Smooth muscle cell (in vitro differentiated cells): ENCODE measurements around the gene PRR30. TPM values are rescaled to one million over a fixed set of nuclear protein-coding genes. Genes with fewer than 3 reads are reported as not detected.
"Not testable (repeated sequence)": the region's sequence is repeated elsewhere in the genome, so short reads cannot be mapped to it uniquely, and the experiment has no call there.

Experiments used
- DNase-seq: peaks from one replicate; lab custom pipeline; 2025; ENCODE audit not compliant: unreplicated experiment; lab: John Stamatoyannopoulos, UW
- H2AFZ ChIP-seq: fragments of 200-600 bp; sonication (generic); 2 replicates; pipeline ENCODE4 v1.6.0; 2016; ENCODE audit warnings: antibody characterized with exemption, low read depth, mild to moderate bottlenecking
- H3F3A ChIP-seq: fragments of 200-600 bp; sonication (generic); 2 replicates; pipeline ENCODE4 v1.6.0; 2017; ENCODE audit warnings: antibody characterized with exemption, low read depth
- H3K27ac ChIP-seq: fragments of 200-600 bp; sonication (generic); 2 replicates; pipeline ENCODE4 v1.5.1; 2016; ENCODE audit warnings: low read depth, mild to moderate bottlenecking
- H3K27me3 ChIP-seq: fragments of 200-600 bp; sonication (generic); 2 replicates; pipeline ENCODE4 v1.6.1; 2016; ENCODE audit warnings: low read depth, mild to moderate bottlenecking
- H3K36me3 ChIP-seq: fragments of 200-600 bp; sonication (generic); 2 replicates; pipeline ENCODE4 v1.5.1; 2016; ENCODE audit warnings: low read depth
- H3K4me1 ChIP-seq: fragments of 200-600 bp; sonication (generic); 2 replicates; pipeline ENCODE4 v1.5.1; 2016; ENCODE audit warnings: low read depth
- H3K4me2 ChIP-seq: fragments of 200-600 bp; sonication (generic); 2 replicates; pipeline ENCODE4 v1.6.0; 2016; ENCODE audit warnings: mild to moderate bottlenecking
- H3K4me3 ChIP-seq: fragments of 200-600 bp; sonication (generic); 2 replicates; pipeline ENCODE4 v1.5.1; 2016; ENCODE audit warnings: mild to moderate bottlenecking
- H3K79me2 ChIP-seq: fragments of 200-600 bp; sonication (generic); 2 replicates; pipeline ENCODE4 v1.6.0; 2016; ENCODE audit warnings: low read depth, mild to moderate bottlenecking
- H3K9ac ChIP-seq: fragments of 200-600 bp; sonication (generic); 2 replicates; pipeline ENCODE4 v1.6.0; 2016; ENCODE audit warnings: low read depth
- H3K9me3 ChIP-seq: fragments of 200-600 bp; sonication (generic); replicated peaks from 2 replicates; pipeline ENCODE4 v1.5.1; 2016; ENCODE audit warnings: low read depth
- H4K20me1 ChIP-seq: fragments of 200-600 bp; sonication (generic); 2 replicates; pipeline ENCODE4 v1.6.0; 2016; ENCODE audit warnings: low read depth
- CTCF ChIP-seq: fragments of 200-600 bp; sonication (generic); IDR thresholded peaks from 2 replicates; pipeline ENCODE4 v1.5.1; 2017; ENCODE audit warnings: borderline replicate concordance, mild to moderate bottlenecking, antibody characterized with exemption; ENCODE audit not compliant: insufficient read depth, poor library complexity, severe bottlenecking
- WGBS: methylation state at CpG from one replicate; pipeline ENCODE4 v1.1.7; 2016; ENCODE audit warnings: low lambda C conversion rate; 5-methylcytosine and 5-hydroxymethylcytosine counted together
- polyA plus RNA-seq: library from polyadenylated mRNA; unstranded; fragments of >200 nt; fragmentation: Nextera tagmentation; extraction: Ambion mirVana; gene quantifications from 2 replicates; pipeline ENCODE4 v1.2.1, GENCODE V29; 2016
- total RNA-seq: library from RNA; depleted of rRNA; stranded (reverse); fragments of >200 nt; gene quantifications from 2 replicates; pipeline ENCODE4 v1.2.3, GENCODE V29; 2014

PRR30 gene
- total and polyA plus RNA-seq, 2 experiments from 2014 or later, result not detected

GRCh38 chr2:27118525-27119329 is 20.5 kb downstream of the PRR30 start, which contains the start of gene CGREF1:
TSS of gene CGREF1 (minus strand) at chr2:27119128. CDS start at chr2:27104366, 14,762 bp downstream.
- Histone ChIP-seq H2AFZ (no peak within 1 kb of the TSS), H3K36me3 (no peaks in the 10 kb centered on the region), H3K4me3 (peak within 1 kb of the TSS; percentile 42), H3K9ac (no peak within 1 kb of the TSS), H3K79me2 (no peaks in the 10 kb centered on the region), H3K27ac (no peak within 1 kb of the TSS), H3K9me3 (no peaks in the 10 kb centered on the region), H3K27me3 (peaks cover 71% of the 10 kb centered on the region), H3K4me1 (peaks cover 5% of the 10 kb centered on the region), H3F3A (no peaks in the 10 kb centered on the region), H4K20me1 (no peaks in the 10 kb centered on the region), H3K4me2 (peak within 1 kb of the TSS; percentile 85)
- DNase-seq, result no peak
- no peak for TF ChIP-seq CTCF
- 12% methylated on average over 70 of the region's 84 CpGs for WGBS

DNA sequence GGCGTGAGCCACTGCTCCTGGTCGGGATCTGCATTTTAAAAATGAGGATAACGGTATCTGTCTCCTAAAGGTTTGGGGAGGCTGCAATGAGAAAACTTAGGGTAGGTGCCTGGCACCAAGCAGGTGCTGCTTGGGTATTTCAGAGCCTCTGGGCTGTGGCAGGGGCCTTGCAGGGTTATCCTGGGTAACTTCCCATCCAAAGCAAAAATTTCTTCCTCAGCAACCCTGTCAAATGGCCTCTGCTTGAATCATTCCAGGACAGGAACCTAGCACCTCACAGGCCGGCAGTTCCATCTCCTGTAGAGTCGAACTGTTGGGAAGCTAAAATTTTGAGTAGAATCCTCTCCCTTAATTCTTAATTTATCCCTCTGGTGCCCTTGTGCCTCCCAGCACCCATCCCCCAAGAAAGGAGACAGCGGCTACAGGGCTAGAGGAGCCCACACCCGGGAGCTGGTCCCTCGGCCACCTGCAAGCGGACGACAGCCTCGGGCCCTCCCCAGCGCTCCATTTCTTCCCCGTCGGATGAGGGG is 21.1 kb downstream of the PRR30 start:
- H3K36me3 ChIP-seq, result no peaks in the 10 kb centered on the region
- H3K4me1 ChIP-seq, result peaks cover 5% of the 10 kb centered on the region
- H3K4me2 ChIP-seq, result peak overlapping the region; percentile 85
- H2AFZ ChIP-seq, result no peak overlapping the region
- DNase-seq, result no peak
- H3F3A ChIP-seq, result no peaks in the 10 kb centered on the region
- H3K4me3 ChIP-seq, result peak overlapping the region; percentile 42
- WGBS, result 32% methylated on average over 13 of the region's 14 CpGs
- H3K79me2 ChIP-seq, result no peaks in the 10 kb centered on the region
- H3K9me3 ChIP-seq, result no peaks in the 10 kb centered on the region
- no peaks in the 10 kb centered on the region for H4K20me1 ChIP-seq
- TF ChIP-seq CTCF, result no peak
- H3K27ac ChIP-seq, result no peak overlapping the region
- H3K27me3 ChIP-seq, result peaks cover 68% of the 10 kb centered on the region
- no peak overlapping the region for H3K9ac ChIP-seq

GRCh38 chr2:27115519-27115918 is 23.7 kb downstream of the PRR30 start:
- no peaks in the 10 kb centered on the region for H3K9me3 ChIP-seq
- no peaks in the 10 kb centered on the region for H3K79me2 ChIP-seq
- H3K4me2 ChIP-seq, result no peak overlapping the region
- no peak for TF ChIP-seq CTCF
- 72% methylated on average over 2 of the region's 2 CpGs for WGBS
- H3K36me3 ChIP-seq, result no peaks in the 10 kb centered on the region
- no peak overlapping the region for H3K27ac ChIP-seq
- H3F3A ChIP-seq, result no peaks in the 10 kb centered on the region
- no peaks in the 10 kb centered on the region for H4K20me1 ChIP-seq
- H3K4me3 ChIP-seq, result no peak overlapping the region
- DNase-seq, result no peak
- no peak overlapping the region for H3K9ac ChIP-seq
- H3K4me1 ChIP-seq, result peaks cover 5% of the 10 kb centered on the region
- no peak overlapping the region for H2AFZ ChIP-seq
- peaks cover 43% of the 10 kb centered on the region for H3K27me3 ChIP-seq

DNA sequence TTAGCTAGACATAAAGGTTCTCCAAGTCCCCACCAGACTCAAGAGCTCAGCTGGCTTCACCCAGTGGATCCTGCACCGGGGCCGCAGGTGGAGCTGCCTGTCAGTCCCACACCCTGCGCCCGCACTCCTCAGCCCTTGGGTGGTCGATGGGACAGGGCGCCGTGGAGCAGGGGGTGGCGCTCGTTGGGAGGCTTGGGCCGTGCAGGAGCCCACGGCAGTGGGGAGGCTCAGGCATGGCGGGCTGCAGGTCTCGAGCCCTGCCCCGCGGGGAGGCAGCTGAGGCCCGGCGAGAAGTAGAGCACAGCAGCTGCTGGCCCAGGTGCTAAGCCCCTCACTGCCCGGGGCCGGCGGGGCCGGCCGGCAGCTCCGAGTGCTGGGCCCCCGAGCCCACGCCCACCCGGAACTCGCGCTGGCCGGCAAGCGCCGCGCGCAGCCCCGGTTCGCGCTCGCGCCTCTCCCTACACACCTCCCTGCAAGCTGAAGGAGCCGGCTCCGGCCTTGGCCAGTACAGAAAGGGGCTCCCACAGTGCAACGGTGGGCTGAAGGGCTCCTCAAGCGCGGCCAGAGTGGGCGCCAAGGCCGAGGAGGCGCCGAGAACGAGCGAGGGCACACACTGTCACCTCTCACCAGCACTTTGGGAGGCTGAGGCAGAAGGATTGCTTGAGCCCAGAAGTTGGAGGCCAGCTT is 27.7 kb downstream of the PRR30 start:
- not testable (repeated sequence) for H3F3A ChIP-seq, H3K9ac ChIP-seq, H3K4me1 ChIP-seq, H3K4me2 ChIP-seq, H3K27ac ChIP-seq, DNase-seq, H3K9me3 ChIP-seq, H3K27me3 ChIP-seq, H4K20me1 ChIP-seq, H3K79me2 ChIP-seq, H2AFZ ChIP-seq, H3K36me3 ChIP-seq, H3K4me3 ChIP-seq
- 97% methylated on average over 48 of the region's 49 CpGs for WGBS

DNA sequence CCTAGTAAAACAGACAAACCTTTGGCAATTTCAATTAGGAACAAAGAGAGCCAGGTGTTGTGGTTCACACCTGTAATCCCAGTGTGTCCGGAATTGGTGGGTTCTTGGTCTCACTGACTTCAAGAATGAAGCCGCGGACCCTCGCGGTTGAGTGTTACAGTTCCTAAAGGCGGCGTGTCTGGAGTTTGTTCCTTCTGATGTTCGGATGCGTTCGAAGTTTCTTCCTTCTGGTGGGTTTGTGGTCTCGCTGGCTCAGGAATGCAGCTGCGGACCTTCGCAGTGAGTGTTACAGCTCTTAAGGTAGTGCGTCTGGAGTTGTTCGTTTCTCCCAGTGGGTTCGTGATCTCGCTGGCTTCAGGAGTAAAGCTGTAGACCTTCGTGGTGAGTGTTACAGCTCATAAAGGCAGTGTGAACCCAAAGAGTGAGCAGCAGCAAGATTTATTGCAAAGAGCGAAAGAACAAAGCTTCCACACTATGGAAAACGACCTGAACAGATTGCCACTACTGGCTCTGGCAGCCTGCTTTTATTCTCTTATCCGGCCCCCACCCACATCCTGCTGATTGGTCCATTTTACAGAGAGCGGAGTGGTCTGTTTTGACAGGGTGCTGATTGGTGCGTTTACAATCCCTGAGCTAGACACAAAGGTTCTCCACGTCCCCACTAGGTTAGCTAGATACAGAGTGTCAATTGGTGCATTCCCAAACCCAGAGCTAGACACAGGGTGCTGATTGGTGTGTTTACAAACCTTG is 28.4 kb downstream of the PRR30 start:
- not testable (repeated sequence) for H3K9me3 ChIP-seq, H3K9ac ChIP-seq, DNase-seq, H3K36me3 ChIP-seq, H4K20me1 ChIP-seq, H3F3A ChIP-seq, H2AFZ ChIP-seq, H3K4me3 ChIP-seq, H3K27ac ChIP-seq, H3K4me2 ChIP-seq, H3K4me1 ChIP-seq, H3K27me3 ChIP-seq, H3K79me2 ChIP-seq
- WGBS, result 89% methylated on average over 24 of the region's 24 CpGs
